NCI-H748 (cell line): Measurements from ENCODE around the gene PRPF40B.
"Not testable (repeated sequence)": the region's sequence is repeated elsewhere in the genome, so short reads cannot be mapped to it uniquely, and the experiment has no call there.

ENCODE experiments used
- DNase-seq: peaks from one replicate; lab custom pipeline; 2025; ENCODE audit not compliant: unreplicated experiment; lab: John Stamatoyannopoulos, UW

PRPF40B gene

DNA sequence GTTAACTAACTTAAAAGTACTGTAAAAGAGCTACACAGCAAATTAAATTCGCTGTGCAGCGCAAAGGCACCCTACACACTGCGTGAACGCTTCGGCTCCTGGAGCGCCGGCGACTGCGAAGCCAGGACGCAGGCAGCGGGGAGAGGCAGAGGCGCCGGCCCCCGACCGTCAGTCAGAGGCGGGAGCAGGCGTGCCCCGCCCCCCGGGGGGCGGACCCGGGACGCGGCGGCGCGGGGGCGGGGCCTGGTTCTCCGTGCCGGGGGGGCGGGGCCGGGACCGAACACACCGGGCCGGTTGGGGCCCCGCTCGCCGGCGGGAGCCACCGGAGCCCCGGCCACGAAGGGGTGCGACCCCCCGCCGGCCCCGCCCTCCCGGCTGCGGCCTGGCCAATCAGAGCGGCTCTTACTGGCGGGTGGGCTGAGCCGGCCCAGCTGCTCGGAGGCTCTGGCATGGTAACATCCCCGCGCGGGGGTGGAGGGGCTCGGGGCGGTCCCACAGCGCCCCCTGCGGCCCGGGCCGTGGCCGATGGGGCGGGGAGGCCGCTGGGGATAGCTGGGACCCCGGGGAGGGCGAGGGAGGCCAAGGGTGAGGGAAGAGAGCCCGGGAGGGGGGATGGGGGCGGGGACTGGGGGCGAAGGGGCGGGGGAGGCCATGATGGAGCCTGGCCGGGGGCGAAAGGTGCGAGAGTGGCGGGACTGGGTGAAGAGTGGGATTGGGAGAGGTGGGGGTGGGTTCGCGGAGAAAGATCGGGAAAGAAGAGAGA is at the start of gene PRPF40B:
TSS of gene PRPF40B (plus strand) at position 420 of the 763 bp plus-strand sequence. CDS start at position 450, 30 bp downstream.
- peak; percentile 91 for DNase-seq

DNA sequence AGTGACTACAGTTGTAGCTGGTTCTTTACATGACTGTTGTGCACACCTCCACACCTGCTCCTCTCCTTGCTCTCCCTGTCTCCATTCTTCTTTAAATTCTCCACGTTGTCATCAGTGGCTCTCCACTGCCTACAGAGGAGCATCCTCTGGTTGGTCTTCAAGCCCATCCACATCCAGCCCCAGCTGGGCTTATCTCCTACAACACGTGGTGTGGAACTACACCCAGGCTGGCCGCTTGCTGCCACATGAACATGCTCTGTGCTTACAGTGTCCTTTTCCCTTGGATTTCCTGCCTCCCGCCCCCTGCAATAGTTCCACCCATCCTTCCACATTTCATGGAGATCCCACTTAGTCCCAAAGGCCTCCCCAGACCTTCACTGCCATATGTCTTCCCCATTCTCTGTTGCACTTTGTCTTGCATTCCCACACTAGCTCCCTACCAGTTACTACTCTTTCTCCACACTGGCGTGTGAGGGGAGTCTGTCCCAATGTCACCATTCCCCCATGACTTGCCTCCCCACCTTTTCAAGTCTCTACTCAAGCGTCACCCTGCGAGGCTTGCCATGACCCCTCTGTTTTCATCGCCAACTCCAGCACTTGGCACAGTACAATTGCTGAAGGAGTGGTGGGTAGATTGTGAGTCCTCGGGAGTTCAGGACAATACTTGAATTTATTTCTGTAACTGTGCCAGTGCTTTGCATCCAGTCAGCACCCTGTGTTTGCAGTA is 45.6 kb upstream of the PRPF40B start:
- DNase-seq = no peak

DNA sequence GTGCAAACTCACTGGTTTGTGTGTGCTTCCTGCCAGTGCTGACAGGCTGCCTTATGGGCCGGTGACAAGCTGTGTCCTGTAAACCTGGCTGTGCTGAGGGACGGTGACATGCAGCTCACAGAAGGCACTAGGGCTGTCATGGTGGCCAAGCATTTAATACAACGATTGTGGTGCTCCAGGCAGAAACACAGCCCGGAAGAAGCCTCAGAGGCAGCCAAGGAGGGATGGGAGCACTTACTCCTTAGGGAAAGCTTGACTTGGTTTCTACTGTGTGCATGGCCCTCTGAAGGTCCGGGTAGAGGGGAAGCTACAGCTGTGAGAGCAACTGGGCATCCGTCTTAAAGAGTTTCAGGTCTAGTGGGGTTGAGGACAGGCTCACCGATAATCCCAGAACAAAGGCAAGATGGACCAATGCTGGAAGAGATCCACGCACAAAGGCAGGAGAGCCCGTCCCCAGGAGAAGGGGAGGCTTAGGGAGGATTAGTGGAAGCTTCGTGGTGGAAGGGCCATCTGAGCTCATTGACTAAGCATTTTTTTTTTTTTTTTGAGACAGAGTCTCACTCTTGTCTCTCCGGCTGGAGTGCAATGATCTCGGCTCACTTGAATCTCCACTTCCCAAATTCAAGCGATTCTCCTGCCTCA is 44.8 kb upstream of the PRPF40B start:
- no peak for DNase-seq

DNA sequence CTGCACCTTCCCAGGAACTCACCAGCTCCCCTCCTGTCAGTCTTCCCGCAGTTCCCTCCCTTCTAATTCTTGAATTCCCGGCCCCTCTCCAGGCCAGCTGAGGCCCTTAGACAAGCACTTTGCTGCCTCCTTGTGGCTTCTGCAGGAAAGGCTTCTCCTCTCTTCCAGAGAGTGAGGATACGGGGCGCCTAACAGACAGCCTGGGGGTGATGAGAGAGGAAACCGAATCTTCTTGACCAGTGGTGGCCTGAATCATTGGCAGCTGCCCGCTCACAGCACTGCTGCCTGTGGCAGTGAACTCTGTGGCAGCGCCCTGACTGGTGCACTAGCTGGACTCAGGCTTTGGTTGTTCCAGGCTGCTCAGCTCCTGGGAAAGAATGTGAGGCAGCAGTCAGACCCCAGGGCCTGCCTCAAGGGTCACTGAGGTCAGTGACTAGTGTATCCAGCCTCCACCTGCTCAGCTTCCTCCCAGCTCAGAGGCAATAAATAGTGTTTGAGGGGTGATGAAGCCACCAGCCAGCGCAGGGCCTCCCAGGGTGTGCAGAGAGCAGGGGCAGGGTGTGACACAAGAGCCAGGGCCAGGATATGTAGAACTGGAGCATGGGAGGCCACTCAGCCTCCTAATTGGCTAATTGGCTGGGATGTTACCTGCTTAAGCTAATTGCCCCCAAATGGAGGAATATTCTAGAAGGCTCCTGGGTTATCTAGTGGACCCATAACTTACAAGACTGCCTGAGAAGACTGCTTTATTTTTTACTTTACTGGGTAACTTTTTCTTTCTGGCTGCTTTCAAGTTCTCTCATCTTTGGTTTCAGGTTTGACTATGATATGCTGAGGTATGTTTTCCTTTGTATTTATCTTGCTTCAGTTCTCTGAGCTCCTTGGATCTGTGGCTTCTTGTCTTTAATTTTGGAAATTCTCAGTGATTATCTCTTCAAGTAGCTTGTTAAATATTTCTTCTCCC is 42.5 kb upstream of the PRPF40B start:
- peak; percentile 82 for DNase-seq

DNA sequence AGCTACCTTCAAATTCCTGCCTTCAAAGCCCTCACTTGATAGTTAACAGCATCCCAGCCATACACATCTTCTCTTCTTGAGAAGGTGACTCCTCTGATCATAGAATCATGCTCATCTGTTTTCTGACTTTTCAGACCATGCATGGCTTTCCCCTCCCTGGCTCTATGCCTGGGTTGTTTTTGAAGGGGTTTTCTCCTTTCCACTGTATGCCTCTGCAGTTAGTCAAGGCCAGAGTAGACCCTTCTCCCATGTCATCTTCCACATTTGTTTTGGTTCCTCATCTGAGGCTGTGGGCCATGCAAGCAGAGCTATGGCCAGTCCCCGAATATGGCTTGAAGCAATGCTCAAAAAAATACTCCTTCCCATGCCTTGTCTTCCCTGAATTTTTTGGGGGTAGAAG is 41.2 kb upstream of the PRPF40B start:
- DNase-seq = no peak

DNA sequence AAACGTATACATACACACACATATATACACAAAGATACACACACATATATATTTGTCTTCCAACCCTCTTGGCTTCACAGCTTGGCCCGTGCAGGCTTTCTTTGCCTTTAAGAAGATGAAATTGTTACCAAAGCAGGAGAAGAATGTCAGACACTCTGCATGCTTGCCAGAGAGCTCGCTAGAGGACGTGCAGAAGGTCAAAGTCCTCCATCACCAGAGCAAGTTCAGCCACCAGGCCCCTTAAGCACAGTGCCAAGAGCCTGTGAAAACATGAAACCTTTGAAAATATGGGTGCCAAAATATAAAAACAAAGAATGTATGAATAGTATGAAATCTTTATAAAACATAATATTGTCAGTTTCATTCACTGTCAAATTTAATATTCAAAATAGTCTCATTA is 40.5 kb upstream of the PRPF40B start:
- no peak for DNase-seq

DNA sequence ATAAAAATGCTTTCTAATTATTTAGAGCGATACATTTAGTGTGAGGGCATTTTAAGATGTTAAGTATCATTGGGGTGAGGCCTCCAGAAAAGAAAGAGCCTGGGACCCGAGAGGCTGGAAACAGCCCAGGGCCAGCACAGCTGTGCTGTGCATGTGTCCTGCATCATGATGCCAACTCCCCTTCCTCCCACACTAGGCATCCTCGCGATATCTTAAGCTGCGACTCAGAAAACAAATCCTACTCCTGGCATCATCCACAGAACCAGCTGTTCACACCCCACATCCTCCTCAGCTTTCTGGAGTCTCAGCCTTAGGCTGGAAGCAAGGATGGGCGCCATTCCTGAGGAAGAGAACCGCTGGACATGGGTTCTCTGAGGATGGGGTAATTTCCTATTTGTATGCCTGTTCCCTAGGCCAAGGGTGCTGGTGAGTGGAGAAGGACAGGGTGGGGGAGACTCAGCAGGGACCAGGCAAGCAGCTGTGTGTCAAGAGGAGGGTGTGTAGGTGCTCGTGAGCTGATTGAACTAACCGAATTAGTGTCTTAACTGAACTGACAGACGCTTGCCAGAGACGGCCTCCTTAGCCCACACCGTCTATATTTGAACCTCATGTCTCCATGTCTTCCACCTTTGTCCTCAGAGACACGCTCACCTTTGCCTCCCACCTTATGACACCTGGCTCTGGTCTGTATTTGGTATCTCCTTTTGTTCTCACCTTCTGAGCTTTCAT is 39.8 kb upstream of the PRPF40B start:
- no peak for DNase-seq

DNA sequence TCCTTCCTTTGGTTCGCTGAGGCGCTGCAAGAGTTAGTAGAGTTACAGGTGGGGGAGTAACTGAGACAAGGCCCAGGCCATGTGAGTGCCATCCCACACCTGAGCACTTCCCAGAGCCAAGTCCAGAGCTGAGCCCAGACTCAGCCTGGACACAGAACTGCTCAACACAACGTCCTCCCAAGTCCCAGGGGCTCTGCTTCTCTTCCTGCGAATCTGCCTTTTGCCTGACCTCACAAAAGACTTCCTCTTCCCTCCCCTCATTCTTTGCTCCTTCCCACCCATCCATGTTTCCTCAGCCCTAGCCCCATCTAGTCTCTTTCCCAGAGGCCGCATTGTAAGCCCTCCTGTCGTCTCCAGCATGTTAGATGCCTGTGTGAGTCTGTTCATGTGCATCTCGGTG is 38.8 kb upstream of the PRPF40B start:
- DNase-seq = no peak

DNA sequence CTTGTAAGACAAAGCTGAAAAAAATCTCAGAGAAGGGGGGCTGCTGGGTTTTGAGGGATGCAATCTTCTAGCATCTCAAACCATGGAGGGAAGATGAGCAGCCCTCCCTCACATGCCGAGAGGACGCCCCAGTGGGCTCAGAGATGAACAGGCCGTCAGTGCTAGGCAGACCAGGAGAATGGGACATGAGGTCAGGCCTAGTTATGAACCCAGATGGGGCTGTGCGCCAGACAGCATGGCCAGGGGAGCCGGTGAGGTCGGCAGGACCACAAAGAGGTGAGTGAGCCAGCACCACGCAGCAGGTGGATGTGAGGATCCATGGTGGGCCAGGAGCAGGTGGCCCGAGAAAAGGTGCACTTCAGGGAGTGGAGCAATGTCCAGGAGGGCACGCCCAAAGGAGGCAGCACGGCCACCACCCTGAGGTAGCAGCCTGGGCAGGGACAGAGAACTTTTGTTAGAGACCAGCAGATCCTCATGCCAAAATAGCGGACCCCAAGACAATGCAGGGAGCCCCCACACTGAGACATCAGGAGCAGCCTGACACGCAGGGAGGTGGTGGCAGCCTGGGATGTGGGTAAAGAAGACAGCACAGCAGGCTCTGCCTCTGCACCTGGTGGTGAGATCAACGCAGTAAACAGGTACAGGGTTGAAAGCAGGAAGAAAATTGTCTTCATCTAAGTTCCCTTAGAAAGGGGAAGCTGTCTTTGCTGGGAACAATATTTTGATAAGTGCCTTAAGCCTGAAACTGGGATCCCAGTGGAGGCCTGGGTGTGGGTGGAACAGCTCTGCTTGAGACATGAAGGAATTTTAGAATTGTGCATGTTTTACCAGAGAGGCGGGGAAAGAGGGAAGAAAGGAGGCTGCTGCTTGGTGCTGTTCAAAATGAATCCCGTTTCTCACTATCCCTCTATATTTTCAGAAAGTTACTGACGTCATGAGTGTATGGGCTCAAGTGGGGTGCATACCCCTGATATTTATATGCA is 37.6 kb upstream of the PRPF40B start:
- DNase-seq = no peak

DNA sequence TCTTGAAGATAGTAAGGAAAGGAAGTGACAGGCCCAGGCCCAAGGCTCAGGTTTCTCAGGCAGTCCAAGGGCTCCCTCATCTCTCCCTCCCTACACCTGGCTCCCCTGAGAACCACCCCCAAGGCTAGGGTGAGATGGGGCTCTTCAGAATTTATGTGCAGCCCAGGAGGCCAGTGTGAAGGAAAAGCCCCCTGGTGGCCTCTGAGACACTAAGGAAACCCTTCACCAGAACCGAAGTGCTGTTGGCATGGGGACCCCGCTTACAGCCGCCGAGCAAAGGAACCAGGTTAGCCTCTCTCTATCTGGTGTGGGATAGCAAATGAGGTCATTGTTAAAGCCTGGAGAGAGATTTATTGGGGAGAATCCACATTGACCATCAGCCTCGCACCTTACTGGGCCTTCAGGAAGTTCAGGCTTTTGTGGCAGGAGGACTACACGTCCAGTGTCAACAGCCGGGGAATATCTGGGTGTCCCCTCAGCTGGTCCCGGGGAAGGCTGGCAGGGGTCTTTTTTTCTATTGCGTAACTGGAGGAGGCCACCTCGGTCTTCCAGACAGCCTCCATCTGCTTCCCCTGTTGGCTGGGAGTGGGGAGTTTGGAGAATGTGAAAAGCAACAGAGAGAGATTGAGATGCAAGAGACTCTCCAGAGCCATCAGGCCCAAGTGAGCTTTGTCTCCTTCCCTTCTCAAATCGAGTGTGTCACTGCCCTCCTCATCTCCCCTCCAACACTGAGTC is 36.0 kb upstream of the PRPF40B start:
- DNase-seq = no peak

DNA sequence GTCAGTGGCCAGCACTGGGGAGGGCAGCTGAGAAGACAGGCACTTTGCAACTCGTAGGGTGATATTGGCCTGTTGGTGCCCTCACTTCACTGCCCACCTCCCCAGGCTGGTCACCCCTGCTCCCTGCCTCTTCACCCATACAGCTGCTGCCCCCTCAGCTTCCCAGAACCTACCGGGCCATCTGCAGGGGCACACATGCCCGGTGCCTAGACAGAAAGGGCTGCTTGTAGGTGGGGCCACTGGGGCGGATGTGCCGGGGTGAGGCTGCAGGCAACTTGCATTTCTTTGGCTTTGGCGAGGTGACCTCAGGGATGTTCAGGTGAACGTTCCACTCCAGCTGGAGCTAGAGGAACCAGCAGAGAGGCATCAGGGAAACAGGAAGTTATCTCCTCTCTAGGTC is 35.1 kb upstream of the PRPF40B start:
- DNase-seq = no peak

DNA sequence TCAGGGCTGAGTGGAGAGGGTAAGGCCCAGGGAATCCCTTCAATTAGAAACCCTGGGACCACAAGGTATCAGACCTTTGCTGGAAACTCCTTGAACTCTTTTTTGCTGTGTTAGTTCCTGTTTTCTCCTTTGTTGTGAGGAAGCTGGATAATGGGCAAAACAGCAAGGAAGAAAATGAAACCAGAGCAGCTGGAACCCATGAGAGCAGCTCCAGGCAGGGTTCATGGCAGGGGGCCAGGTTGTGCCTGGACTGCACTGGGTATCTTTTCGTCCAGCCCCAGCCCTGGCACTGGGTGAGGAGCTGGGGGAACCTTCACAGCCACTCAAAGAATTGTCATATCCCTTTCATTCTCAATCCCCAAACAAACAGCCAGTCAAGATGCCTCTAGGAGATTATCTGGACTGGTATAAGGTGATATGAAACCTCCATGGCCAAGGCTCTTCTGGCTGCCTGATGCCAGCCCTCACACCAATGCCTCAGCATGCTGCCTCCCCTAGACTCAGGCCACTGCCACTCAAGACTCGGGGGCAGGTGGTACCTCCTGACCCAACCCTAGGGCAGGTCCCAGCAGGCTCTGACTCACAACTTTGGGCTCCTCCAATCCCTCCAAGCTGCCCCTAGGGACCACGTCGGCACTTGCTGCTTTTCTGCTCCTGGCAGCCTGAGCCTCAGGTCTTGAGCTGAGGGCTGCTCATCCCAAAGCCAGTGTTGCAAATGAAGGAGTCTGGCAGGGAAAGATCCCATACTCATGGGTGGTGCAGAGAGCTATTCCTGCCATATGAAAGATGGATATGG is 34.4 kb upstream of the PRPF40B start:
- no peak for DNase-seq

DNA sequence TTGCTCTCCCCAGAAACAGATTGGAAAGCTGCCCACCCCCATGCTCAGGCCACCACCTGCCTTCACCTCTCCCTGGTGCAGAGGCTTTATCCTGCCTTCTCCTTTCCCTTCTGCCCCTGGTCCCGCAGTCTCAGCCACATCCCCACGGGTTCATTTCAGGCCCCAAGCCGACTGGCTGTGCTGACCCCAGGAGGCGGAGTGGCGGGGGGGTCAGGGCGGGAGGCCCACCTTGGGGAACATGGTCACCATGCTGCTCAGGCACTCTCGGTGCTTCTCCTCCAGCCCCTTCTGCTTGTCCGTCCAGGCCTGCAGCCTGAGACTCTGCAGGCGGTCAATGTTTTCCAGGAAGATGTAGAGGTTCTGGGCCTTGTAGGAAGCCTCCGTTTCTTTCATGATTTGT is 24.8 kb upstream of the PRPF40B start:
- DNase-seq = no peak

DNA sequence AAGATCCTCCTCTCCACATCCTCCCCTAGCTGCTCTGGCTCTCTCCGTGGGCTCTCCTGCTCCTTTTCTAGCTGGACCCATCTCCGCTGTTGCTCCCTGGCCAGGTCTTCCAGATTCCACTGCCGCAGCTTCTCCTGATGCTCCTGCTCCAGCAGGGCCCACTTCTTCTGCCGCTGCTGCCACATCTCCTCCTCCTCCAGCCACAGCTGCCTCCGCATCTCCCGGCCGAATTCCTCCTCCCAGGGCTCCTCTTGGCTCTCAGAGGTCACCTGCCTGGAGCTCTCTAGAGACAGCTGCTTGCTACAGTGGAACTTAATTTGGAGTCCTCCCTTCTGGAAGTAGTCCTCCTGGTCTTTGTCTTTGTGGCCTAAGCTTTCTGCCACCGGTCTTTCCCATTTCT is 23.4 kb upstream of the PRPF40B start:
- no peak for DNase-seq

DNA sequence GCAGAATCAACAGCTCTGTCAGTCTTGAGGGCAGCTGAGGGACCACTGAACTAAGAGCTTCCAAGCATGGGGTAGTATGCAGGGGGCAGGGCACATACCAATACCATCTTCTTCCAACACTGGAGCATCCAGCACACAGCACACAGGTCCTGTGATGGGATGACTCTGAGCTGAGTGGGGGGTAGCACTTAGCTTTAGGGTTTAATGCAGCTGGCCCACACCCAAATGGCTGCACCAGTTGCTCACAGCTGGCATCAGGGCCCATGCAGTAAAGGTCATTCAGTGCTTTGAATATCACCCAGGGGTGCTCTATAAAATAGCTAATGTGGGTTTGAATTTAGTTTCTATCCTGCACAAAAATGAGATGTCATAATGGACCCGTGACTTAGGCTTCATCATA is 19.6 kb upstream of the PRPF40B start:
- DNase-seq = no peak

DNA sequence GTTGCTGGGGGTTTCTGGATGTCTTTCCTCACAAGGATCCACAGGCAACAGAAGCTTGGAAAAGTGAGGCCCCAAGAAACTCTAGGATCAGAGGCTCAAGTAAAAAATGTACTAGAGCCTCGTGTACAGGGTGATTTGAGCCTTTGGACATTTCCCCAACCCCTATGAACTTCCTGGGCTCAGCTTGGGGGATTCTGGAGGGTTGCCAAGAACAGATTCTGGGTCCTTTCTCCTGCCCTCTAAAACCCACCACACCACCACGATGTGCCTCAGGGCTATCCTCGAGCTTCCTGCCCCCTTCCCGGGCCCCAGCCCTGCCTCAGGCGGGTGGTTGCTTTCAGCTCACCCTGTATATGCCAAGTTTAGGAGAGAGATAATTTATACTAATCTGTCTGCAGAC is 18.5 kb upstream of the PRPF40B start:
- no peak for DNase-seq

DNA sequence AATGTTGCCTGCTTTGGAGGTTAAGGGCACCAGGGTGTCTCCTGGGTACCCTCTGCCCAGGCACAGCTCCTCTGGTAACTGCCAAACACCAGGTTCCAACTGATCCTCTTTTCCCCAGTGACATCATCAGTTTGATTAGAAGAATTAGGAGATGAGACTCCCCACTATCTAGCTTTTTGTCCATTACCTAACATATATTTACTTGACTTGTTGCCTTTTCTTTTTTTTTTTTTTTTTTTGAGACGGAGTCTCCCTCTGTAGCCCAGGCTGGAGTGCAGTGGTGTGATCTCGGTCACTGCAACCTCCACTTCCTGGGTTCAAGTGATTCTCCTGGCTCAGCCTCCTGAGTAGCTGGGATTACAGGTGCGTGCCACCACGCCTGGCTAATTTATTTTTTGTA is 17.8 kb upstream of the PRPF40B start, which contains the start of gene FAM186B:
TSS of gene FAM186B (minus strand) at position 101 of the 400 bp plus-strand sequence. CDS start 162 bp downstream, outside the sequence.
- not testable (repeated sequence) for DNase-seq
